Muscle layer of duodenum (tissue), 2 donors: Measurements from ENCODE around the gene NACC1.

ENCODE experiments used
- H3K27ac ChIP-seq: one replicate; pipeline ENCODE4 v1.7.0; 2013; ENCODE audit warnings: mild to moderate bottlenecking, low read length
- H3K27me3 ChIP-seq: one replicate; pipeline ENCODE4 v1.7.0; 2013; ENCODE audit warnings: low read depth, mild to moderate bottlenecking, control low read depth, low read length
- H3K36me3 ChIP-seq, 2 donors: one replicate each; pipeline ENCODE4 v1.7.0; 2013; ENCODE audit warnings: low read length in 2 of 2, control low read depth in 1 of 2, mild to moderate bottlenecking in 1 of 2; ENCODE audit not compliant: insufficient read depth in 2 of 2, control insufficient read depth in 1 of 2
- H3K4me1 ChIP-seq, 2 donors: one replicate each; pipeline ENCODE4 v1.7.0; 2013; ENCODE audit warnings: low read length in 2 of 2, mild to moderate bottlenecking in 2 of 2, control low read depth in 1 of 2, moderate library complexity in 1 of 2; ENCODE audit not compliant: insufficient read depth in 2 of 2, control insufficient read depth in 1 of 2
- H3K4me3 ChIP-seq, 2 donors: one replicate each; pipeline ENCODE4 v1.7.0; 2013; ENCODE audit warnings: low read length in 2 of 2, low read depth in 1 of 2, mild to moderate bottlenecking in 1 of 2
- H3K9me3 ChIP-seq, 2 donors: one replicate each; pipeline ENCODE4 v1.7.0; 2013; ENCODE audit warnings: low read length in 2 of 2, control low read depth in 1 of 2, mild to moderate bottlenecking in 1 of 2; ENCODE audit not compliant: control insufficient read depth in 1 of 2
- donor health status: healthy.

Gene NACC1

GRCh38 chr19:13117772-13118423, at the start of gene NACC1:
Gene NACC1 (plus strand): TSS chr19:13118264. CDS start chr19:13135208, 16,944 bp downstream.
- peak within 1 kb of the TSS; percentile 93 to 97 for H3K4me3 ChIP-seq
- H3K9me3 ChIP-seq: no peaks in the 10 kb centered on the region
- H3K36me3 ChIP-seq: peaks cover 0 to under 1% of the 10 kb centered on the region in 2 donors
- peaks cover 19 to 32% of the 10 kb centered on the region in 2 donors for H3K4me1 ChIP-seq
- peak within 1 kb of the TSS; percentile 87 for H3K27ac ChIP-seq
- H3K27me3 ChIP-seq: no peaks in the 10 kb centered on the region

- Histone ChIP-seq H3K4me1 (peaks cover 10 to 73% of the 10 kb centered on the region in 2 donors), H3K27ac (no peak overlapping the region), H3K27me3 (no peaks in the 10 kb centered on the region), H3K9me3 (no peaks in the 10 kb centered on the region), H3K36me3 (peaks cover 10 to 15% of the 10 kb centered on the region in 2 donors), H3K4me3 (peak overlapping the region in 1 of 2 donors; percentile 15)
These were observed 48.4 kb upstream of the NACC1 start for GRCh38 chr19:13069415-13070359.

GRCh38 chr19:13070425-13071140, 47.5 kb upstream of the NACC1 start:
- Histone ChIP-seq H3K27ac (no peak overlapping the region), H3K4me1 (peaks cover 10 to 70% of the 10 kb centered on the region in 2 donors), H3K9me3 (no peaks in the 10 kb centered on the region), H3K36me3 (peaks cover 13 to 18% of the 10 kb centered on the region in 2 donors), H3K4me3 (peak overlapping the region in 1 of 2 donors; percentile 15), H3K27me3 (no peaks in the 10 kb centered on the region)

GRCh38 chr19:13071444-13072187, 46.4 kb upstream of the NACC1 start:
- H3K36me3 ChIP-seq: peaks cover 19 to 28% of the 10 kb centered on the region in 2 donors
- H3K4me1 ChIP-seq: peaks cover 10 to 71% of the 10 kb centered on the region in 2 donors
- H3K9me3 ChIP-seq: no peaks in the 10 kb centered on the region
- H3K4me3 ChIP-seq: no peak overlapping the region
- no peak overlapping the region for H3K27ac ChIP-seq
- H3K27me3 ChIP-seq: no peaks in the 10 kb centered on the region

GRCh38 chr19:13072188-13072908, 45.7 kb upstream of the NACC1 start:
- Histone ChIP-seq H3K36me3 (peaks cover 19 to 28% of the 10 kb centered on the region in 2 donors), H3K27ac (no peak overlapping the region), H3K9me3 (no peaks in the 10 kb centered on the region), H3K27me3 (no peaks in the 10 kb centered on the region), H3K4me1 (peaks cover 10 to 71% of the 10 kb centered on the region in 2 donors), H3K4me3 (no peak overlapping the region)

GRCh38 chr19:13073263-13073662, 44.8 kb upstream of the NACC1 start:
- Histone ChIP-seq H3K27ac (no peak overlapping the region), H3K9me3 (no peaks in the 10 kb centered on the region), H3K4me3 (no peak overlapping the region), H3K36me3 (peaks cover 19 to 28% of the 10 kb centered on the region in 2 donors), H3K4me1 (peaks cover 10 to 71% of the 10 kb centered on the region in 2 donors), H3K27me3 (no peaks in the 10 kb centered on the region)

GRCh38 chr19:13074378-13074777, 43.7 kb upstream of the NACC1 start:
- Histone ChIP-seq H3K27me3 (no peaks in the 10 kb centered on the region), H3K4me3 (no peak overlapping the region), H3K36me3 (peaks cover 19 to 28% of the 10 kb centered on the region in 2 donors), H3K27ac (no peak overlapping the region), H3K4me1 (peaks cover 7 to 71% of the 10 kb centered on the region in 2 donors), H3K9me3 (no peaks in the 10 kb centered on the region)

- peaks cover 7 to 65% of the 10 kb centered on the region in 2 donors for H3K4me1 ChIP-seq
- H3K36me3 ChIP-seq: peaks cover 19 to 28% of the 10 kb centered on the region in 2 donors
- H3K27ac ChIP-seq: no peak overlapping the region
- peak overlapping the region in 1 of 2 donors; percentile 12 for H3K4me3 ChIP-seq
- H3K27me3 ChIP-seq: no peaks in the 10 kb centered on the region
- H3K9me3 ChIP-seq: no peaks in the 10 kb centered on the region
These were observed 41.7 kb upstream of the NACC1 start for GRCh38 chr19:13076320-13076719.

- Histone ChIP-seq H3K27me3 (no peaks in the 10 kb centered on the region), H3K27ac (no peak overlapping the region), H3K36me3 (peaks cover 19 to 32% of the 10 kb centered on the region in 2 donors), H3K9me3 (no peaks in the 10 kb centered on the region), H3K4me3 (peak overlapping the region in 1 of 2 donors; percentile 12), H3K4me1 (peaks cover 7 to 68% of the 10 kb centered on the region in 2 donors)
These were observed 41.3 kb upstream of the NACC1 start for GRCh38 chr19:13076787-13077186.

GRCh38 chr19:13077240-13077639, 40.8 kb upstream of the NACC1 start:
- no peak overlapping the region for H3K4me3 ChIP-seq
- H3K36me3 ChIP-seq: peaks cover 19 to 36% of the 10 kb centered on the region in 2 donors
- no peak overlapping the region for H3K27ac ChIP-seq
- H3K4me1 ChIP-seq: peaks cover 7 to 73% of the 10 kb centered on the region in 2 donors
- H3K27me3 ChIP-seq: no peaks in the 10 kb centered on the region
- no peaks in the 10 kb centered on the region for H3K9me3 ChIP-seq
